Measurements from ENCODE around the gene SLC4A2.
A peak's percentile ranks its signal among the peaks of the same experiment; 100 is the strongest.

SLC4A2 gene

GRCh38 chr7:151045967-151046366, 13.4 kb upstream of the SLC4A2 start:
- DNase-seq (ENCODE audit: low read depth in 2 of 2) = no peak

GRCh38 chr7:151046603-151047573, 12.5 kb upstream of the SLC4A2 start:
- DNase-seq (ENCODE audit: low read depth in 2 of 2) = no peak

- DNase-seq (ENCODE audit: low read depth in 2 of 2) = no peak
Observed at GRCh38 chr7:151047976-151048815, 11.2 kb upstream of the SLC4A2 start, which contains the start of gene ASIC3. Gene ASIC3, plus strand, starts transcription at chr7:151048531. Its CDS starts 355 bp downstream, at chr7:151048886.

- DNase-seq (ENCODE audit: low read depth in 2 of 2) = no peak
Observed at GRCh38 chr7:151048911-151049463, 10.4 kb upstream of the SLC4A2 start.

GRCh38 chr7:151051108-151051507, 8.3 kb upstream of the SLC4A2 start:
- no peak for DNase-seq (ENCODE audit: low read depth in 2 of 2)

GRCh38 chr7:151053096-151053495, 6.3 kb upstream of the SLC4A2 start:
- DNase-seq (ENCODE audit: low read depth in 2 of 2) = no peak

DNA sequence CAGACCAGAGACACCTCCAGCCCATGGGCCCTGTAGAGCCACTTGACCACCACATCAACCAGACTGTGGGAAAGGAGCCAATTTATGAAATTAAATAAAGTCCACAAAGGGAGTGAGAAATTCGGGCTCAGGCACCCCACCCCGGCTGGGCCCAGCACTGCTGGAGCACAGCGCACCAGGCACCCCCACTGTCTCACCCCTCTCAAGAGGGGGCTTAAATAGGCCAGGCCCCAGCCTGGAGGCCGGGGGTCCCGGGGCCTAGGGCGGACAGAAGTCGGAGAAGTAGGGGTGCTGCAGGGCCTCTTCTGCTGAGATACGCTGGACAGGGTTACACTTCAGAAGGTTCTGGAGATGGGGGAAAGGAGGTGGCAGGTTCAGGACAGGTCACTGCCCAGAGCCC, 5.6 kb upstream of the SLC4A2 start:
- no peak for DNase-seq (ENCODE audit: low read depth in 2 of 2)

DNA sequence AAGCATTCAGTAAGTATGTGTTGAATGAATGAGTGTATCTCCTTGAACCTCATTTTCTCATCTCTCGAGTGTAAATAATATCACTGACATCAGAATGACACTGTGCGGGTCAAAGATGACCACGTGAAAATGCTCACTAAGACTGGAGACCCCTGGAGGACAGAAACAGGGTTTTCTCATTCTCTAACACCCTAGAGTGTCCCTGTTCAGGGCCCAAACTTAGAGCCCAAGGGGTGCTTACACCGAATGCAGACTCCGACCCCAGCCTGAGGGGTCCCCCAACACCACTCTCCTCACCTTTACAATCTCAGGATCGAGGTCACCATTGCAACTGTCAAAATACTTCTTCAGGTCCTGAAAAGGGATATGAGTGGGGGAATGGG, 3.1 kb upstream of the SLC4A2 start:
- DNase-seq (ENCODE audit: low read depth in 2 of 2) = no peak

GRCh38 chr7:151056666-151057505, 2.5 kb upstream of the SLC4A2 start:
- DNase-seq (ENCODE audit: low read depth in 2 of 2) = no peak

- DNase-seq (ENCODE audit: low read depth in 2 of 2) = no peak
Observed at GRCh38 chr7:151057506-151057988, 1.8 kb upstream of the SLC4A2 start, which contains the start of gene CDK5. Gene CDK5, minus strand, starts transcription at chr7:151057897. Its CDS starts 49 bp downstream, at chr7:151057848.

GRCh38 chr7:151057989-151058780, 1.2 kb upstream of the SLC4A2 start:
- DNase-seq (ENCODE audit: low read depth in 2 of 2) = peak; percentile 92 to 93

GRCh38 chr7:151058781-151059366, 515 bp upstream of the SLC4A2 start:
- no peak for DNase-seq (ENCODE audit: low read depth in 2 of 2)

- no peak for DNase-seq (ENCODE audit: low read depth in 2 of 2)
Observed at GRCh38 chr7:151060113-151060415, 675 bp downstream of the SLC4A2 start.

- DNase-seq (ENCODE audit: low read depth in 2 of 2) = no peak
Observed at GRCh38 chr7:151060416-151061212, 1.2 kb downstream of the SLC4A2 start.

DNA sequence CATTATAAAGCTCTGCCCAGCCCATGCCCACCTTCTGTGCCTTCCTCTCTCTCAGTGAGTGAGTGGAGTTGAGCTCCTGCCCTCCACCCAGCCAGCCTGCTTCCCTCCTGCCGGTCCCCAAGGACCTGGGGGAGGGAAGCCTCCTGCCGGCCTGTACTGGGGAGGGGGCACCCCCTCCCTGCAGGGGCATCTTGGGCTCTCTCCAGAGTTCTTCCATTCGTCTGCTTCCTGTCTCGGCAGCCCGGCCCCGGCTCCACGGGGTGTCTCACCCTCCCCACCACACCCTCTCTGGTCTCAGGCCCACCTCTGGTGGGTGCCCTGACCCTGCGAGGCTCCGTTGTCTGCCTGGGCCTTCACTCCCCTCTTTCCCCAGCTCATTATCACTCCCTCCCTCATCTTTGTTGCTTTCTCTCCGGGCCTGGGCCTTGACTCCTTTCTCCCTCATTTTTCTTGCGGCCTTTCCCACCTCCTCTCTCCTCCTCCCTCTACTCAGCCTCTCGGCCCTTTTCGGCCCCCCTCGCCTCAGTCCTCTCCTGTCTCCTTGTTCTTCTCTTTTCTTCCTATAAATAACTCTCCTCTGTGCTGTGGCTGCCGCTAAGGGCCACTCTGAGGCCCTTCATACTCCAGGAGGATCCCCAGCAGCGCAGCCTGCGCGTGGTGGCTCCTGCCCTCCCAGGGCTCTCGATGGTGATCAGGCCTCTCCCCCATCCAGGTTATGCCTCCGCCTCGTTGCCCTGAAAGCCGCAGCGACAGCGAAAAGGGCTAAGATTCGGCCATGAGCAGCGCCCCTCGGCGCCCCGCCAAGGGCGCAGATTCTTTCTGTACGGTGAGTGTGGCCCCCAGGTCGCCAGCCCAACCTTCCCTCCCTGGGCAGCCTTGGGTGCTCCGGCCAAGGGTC, 2.1 kb downstream of the SLC4A2 start:
- no peak for DNase-seq (ENCODE audit: low read depth in 2 of 2)

- no peak for DNase-seq (ENCODE audit: low read depth in 2 of 2)
Observed at GRCh38 chr7:151062111-151062398, 2.7 kb downstream of the SLC4A2 start.

DNA sequence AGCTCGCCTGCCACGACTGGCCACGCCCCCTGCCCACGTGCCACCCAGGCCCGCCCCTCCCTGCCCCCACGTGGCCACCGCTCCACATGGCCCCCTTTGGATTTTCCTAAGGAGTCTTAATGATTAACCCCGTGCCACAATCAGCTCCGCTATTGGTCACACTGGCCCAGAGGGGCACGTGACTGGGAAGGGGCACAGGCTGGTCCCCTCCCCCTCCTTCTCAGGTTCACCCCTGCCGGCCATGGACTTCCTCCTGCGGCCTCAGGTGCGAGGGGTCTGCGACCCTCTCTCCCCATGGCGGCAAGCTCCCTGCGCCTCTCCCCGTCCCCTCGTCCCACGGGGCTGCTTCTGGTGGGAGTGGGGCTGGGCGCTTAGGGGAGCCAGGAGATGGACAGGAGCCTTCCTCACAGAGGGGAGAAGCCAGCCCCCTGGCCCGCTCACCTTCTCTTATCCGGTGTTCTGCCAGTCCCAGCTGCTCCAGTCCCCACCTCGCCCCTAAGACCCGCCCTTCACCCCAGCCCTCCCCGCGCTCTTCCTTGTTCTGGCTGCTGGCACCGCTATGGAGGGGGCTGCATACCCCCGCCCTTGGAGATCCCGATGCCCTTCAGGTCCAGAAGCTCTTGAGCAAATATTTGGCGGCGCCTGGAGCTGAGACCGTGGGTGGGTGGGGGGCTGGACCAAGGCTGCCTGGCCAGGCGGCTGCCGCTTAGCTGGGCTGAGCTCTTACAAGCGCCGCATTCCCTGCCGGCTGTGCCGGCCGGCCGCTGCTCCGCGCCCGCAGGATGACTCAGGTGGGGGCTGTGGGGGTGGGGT, 3.2 kb downstream of the SLC4A2 start:
- no peak for DNase-seq (ENCODE audit: low read depth in 2 of 2)

GRCh38 chr7:151063212-151063561, 3.8 kb downstream of the SLC4A2 start:
- DNase-seq (ENCODE audit: low read depth in 2 of 2) = no peak

Data from stimulated activated CD8-positive, alpha-beta memory T cell treated with anti-CD3 and anti-CD28 coated beads, Interleukin-7, amount 100 ng/mL, for 1 hour (primary cell).